ENCODE data around the gene PALD1.

Gene PALD1

DNA sequence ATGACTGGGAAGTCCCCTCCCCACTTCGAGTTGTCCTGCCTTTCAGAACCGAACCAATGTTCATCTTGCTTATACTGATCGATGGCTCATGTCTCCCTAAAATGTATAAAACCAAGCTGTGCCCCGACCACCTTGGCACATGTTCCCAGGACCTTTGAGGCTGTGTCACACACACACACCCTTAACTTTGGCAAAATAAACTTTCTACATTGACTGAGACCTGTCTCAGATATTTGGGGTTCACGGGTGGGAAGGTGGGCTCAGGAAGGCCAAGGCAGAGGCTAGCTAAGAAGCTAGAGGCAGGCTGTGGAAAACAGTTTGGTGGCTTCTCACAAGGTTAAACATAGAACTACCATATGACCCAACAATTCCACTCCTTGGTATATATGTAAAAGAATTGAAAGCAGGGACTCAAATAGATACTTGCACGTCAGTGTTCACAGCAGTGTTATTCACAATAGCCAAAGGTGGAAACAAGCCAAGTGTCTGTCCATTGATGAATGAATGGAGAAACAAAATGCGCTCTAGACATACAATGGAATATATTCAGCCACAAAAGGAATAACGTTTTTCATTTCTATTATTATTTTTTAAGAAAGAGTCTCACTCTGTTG, 108.6 kb downstream of the PALD1 start:
- DNase-seq (ENCODE audit: low spot score) = no peak
- Histone ChIP-seq H3K4me3 (no peak overlapping the region), H3K27ac (no peak overlapping the region)
- TF ChIP-seq, protein P1, sequence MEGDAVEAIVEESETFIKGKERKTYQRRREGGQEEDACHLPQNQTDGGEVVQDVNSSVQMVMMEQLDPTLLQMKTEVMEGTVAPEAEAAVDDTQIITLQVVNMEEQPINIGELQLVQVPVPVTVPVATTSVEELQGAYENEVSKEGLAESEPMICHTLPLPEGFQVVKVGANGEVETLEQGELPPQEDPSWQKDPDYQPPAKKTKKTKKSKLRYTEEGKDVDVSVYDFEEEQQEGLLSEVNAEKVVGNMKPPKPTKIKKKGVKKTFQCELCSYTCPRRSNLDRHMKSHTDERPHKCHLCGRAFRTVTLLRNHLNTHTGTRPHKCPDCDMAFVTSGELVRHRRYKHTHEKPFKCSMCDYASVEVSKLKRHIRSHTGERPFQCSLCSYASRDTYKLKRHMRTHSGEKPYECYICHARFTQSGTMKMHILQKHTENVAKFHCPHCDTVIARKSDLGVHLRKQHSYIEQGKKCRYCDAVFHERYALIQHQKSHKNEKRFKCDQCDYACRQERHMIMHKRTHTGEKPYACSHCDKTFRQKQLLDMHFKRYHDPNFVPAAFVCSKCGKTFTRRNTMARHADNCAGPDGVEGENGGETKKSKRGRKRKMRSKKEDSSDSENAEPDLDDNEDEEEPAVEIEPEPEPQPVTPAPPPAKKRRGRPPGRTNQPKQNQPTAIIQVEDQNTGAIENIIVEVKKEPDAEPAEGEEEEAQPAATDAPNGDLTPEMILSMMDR (IDR thresholded peaks at IDR 0.05) = no peak

DNA sequence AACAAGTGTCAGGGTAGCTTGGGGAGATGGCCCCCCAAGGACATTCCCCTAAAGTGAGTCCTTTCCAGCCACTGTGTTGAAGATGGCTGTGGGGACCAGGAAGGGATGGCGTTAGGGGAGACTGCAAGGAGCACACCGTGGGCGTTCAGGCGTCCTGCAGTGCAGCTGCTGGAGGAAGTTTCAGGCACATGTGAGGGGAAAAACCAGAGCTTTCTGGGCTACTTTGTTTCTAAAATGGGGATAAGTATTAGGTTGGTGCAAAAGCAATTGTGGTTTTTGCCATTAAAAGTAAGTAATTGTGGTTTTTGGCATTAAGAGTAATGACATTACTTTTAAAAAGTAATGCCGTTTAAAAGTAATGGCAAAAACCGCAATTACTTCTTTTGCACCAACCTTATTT, 109.7 kb downstream of the PALD1 start:
- Histone ChIP-seq H3K27ac (no peak overlapping the region), H3K4me3 (no peak overlapping the region)
- no peak for DNase-seq (ENCODE audit: low spot score)
- TF ChIP-seq, protein P1 (IDR thresholded peaks at IDR 0.05) = no peak

DNA sequence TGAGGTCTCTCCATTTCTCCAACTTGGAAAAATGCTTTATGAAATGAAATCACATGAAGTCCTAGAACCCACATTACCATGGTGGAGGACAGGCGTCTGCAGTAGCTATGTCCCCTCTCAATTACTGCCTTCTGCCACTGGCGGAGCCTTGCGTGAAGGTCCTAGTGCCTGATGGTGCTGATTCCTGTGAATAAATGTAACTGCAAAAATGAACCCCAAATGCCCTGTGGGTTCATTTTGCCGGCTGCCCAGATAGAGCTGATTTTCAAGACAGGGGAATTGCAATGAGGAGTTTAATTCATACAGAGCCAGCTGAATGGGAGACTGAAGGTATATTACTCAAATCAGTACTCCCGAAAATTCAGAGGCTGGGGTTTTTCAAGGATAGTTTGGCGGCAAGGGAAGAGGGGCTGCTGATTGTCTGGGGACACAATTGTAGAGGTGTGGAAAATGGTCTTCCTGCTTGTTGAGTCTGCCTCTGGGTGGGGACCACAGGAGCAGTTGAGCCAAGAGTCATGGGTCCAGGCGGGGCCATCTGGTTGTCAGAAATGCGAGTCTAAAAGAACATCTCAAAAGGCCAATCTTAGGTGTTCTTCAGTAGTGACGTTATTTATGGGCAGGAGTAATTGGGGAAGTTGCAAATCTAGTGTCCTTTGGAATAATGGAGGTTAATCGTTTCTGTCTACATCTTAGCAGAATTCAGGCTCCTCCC, 110.4 kb downstream of the PALD1 start:
- no peak overlapping the region for H3K27ac ChIP-seq
- TF ChIP-seq, protein P1 (IDR thresholded peaks at IDR 0.05) = no peak
- no peak for DNase-seq (ENCODE audit: low spot score)
- H3K4me3 ChIP-seq = no peak overlapping the region

DNA sequence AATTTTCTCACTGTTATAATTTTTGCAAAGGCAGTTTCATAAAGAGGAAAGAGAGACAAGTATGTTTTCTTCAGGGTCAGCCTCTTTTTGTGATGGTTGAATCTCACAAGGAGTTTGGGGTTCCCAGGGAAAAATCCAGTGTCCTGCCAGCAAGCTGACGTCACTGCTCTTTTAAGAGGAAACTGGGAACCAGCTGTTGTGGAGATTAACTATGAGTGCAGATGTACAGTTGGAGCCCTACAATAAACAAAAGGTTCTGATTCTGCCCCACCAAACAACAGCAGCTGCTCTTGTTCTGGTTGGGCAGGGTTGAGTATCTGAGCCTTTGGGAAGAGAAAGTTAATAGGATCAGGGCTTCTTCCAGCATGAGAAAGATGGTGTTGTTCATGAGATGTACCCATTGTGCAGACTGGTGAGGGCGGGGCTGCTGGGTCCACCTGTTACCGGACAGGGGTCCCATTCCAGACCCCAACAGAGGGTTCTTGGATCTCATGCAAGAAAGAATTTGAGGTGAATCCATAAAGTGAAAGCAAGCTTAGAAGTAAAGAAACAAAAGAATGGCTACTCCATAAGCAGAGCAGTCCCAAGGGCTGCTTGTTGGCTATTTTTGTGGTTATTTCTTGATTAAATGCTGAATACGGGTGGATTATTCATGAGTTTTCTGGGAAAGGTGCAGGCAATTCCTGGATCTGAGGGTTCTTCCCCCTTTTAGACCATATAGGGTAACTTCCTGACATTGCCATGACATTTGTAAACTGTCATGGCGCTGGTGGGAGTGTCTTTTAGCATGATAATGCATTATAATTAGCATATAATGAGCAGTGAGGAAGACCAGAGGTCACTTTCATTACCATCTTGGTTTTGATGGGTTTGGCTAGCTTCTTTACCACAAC, 111.4 kb downstream of the PALD1 start:
- no peak for DNase-seq (ENCODE audit: low spot score)

DNA sequence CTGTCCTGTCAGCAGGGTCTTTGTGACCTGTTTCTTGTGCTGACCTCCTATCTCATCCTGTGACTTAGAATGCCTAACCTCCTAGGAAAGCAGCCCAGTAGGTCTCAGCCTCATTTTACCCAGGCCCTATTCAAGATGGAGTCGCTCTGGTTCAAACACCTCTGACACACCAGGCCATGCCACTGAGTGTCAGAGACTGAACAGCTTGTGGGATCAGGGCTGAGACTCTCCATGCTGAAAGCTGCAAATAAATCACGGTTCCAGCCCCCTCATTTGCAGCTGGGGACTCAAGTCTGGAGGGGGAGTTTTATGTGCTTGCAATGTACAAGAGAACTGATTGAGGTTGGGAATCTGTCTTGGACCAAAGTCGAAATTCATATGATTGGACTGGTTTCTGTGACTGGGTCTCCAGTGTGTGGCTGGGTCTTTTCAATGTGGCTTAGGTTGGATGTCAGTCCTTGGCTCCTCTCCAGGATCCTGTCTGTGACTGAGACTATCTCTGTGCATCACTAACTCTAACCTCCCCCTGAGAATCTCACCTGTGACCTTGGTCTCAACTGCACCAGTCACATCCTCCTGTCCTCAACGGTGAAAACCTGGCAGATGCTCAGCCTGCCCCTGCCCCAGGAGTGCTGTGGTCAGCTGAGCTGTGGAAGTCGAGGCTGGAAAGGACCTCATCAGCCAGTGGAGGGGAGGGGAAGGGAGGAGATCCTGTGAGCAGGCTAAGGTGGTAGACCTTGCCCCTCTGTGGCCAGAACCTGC, 112.3 kb downstream of the PALD1 start:
- no peak overlapping the region for H3K27ac ChIP-seq
- no peak overlapping the region for H3K4me3 ChIP-seq
- TF ChIP-seq, protein P1 (IDR thresholded peaks at IDR 0.05) = no peak
- no peak for DNase-seq (ENCODE audit: low spot score)

More for the DNA sequence above, 111.4 kb downstream of the PALD1 start:
- TF ChIP-seq, protein P1 (IDR thresholded peaks at IDR 0.05) = no peak
- Histone ChIP-seq H3K4me3 (no peak overlapping the region), H3K27ac (no peak overlapping the region)

DNA sequence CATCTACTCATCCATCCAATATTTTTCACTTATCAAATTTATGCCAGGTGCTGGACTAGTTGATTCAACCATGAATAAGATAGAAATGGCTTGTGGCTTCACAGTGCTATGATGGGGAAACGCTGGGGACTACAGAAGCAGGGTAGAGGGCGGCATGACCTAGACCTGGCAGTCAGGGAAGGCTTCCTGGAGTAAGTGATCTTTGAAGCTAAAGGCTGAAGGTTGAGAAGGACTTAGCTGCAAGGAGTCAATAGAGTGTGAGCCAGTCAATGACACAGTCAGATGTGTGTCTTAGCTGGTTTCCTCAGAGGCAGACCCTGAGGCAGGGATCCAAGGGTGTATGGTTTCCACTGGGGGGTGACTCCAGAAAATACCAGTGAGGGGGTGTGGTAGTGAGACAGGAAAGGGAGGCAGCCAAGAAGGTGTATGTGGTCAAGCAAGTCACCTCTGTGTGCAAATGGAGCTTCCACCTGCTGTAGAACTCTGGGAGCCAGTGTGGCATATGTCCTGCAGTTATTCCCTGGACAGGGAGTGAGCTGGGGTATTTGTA, 113.7 kb downstream of the PALD1 start:
- H3K27ac ChIP-seq = no peak overlapping the region
- no peak overlapping the region for H3K4me3 ChIP-seq
- TF ChIP-seq, protein P1 (IDR thresholded peaks at IDR 0.05) = no peak
- no peak for DNase-seq (ENCODE audit: low spot score)

All from coronary artery (tissue), 2 donors.